A673 (cell line): ENCODE data around the gene TCEAL3.

Experiments
- CTCF ChIP-seq: fragments of 300-800, 200-600 bp; sonication (generic); conservative IDR thresholded peaks from 2 replicates; pipeline ENCODE4 v1.5.1; 2017; ENCODE audit warnings: low read depth, mild to moderate bottlenecking, antibody characterized with exemption, low read length, moderate library complexity, mixed read lengths
- EZH2 ChIP-seq: fragments of 200-600 bp; sonication (generic); IDR thresholded peaks from 2 replicates; pipeline ENCODE4 v1.6.1; 2017; ENCODE audit warnings: borderline replicate concordance, low read depth, mild to moderate bottlenecking, mixed read lengths, antibody characterized with exemption, low read length; ENCODE audit not compliant: poor library complexity, severe bottlenecking

DNA sequence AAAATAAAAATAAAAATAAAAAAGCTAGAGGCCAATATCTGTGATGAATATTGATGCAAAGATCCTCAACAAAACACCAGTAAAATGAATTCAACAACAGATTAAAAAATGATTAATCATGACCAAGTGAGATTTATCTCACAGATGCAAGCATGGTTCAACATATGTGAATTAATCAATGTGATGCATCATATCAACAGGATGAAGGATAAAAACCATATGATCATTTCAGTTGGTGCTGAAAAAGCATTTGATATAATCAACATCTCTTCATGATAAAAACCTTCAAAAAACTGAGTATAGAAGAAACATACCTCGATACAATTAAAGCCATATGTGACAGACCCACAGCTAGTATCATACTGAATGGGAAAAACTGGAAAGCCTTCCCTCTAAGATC lies 39.9 kb downstream of the TCEAL3 start:
- TF ChIP-seq CTCF (no peak), EZH2 (no peak)
